ENCODE data around the gene ADARB2.

GRCh38 chr10:1409392-1409791 lies 327.9 kb downstream of the ADARB2 start:
- TF ChIP-seq CTCF (IDR thresholded peaks at IDR 0.05) (no peak), POLR2A (IDR thresholded peaks at IDR 0.05) (no peak)

Measured in suprapubic skin (tissue), 3 donors.